ENCODE data around the gene PPIL1. TPM values are rescaled to one million over a fixed set of nuclear protein-coding genes. Genes with fewer than 3 reads are reported as not detected.

Gene PPIL1
- total RNA-seq, 2 experiments from 2014 or later, result 34.5 to 35.6 TPM

GRCh38 chr6:36837022-36837339, 37.6 kb downstream of the PPIL1 start:
- DNase-seq, result no peak
- no peaks in the 10 kb centered on the region for H3K36me3 Mint-ChIP-seq (ENCODE audit: low read depth)
- intact Hi-C loops (cut with micrococcal nuclease), result no loop called here
- peaks cover 9% of the 10 kb centered on the region for H3K4me1 Mint-ChIP-seq (ENCODE audit: low read depth)
- TF ChIP-seq CTCF (IDR thresholded peaks at IDR 0.05), result no peak
- H3K9me3 Mint-ChIP-seq, result no peaks in the 10 kb centered on the region
- no peak overlapping the region for H3K27ac Mint-ChIP-seq
- POLR2A ChIA-PET, result interaction anchor here (1.4 to 3.4 kb wide), 2 partner anchors 13 to 230 kb away, joined by 4 to 13 read pairs; no protein-coding TSS in a partner anchor
- ATAC-seq, result no peak
- H3K4me3 Mint-ChIP-seq, result no peak overlapping the region
- peaks cover 29% of the 10 kb centered on the region for H3K27me3 Mint-ChIP-seq
- CTCF ChIA-PET, result interaction anchor here (1.1 to 3.6 kb wide), 4 partner anchors 12 to 149 kb away, joined by 3 to 20 read pairs (median 4); partner anchors contain the start of gene MTCH1

- CTCF ChIA-PET, result interaction anchor here (0.8 to 3.6 kb wide), 6 partner anchors 11 to 211 kb away, joined by 3 to 20 read pairs (median 4); partner anchors contain the start of gene MTCH1
Measured at GRCh38 chr6:36836111-36837021, 38.2 kb downstream of the PPIL1 start.

GRCh38 chr6:36834576-36835341, 39.8 kb downstream of the PPIL1 start:
- DNase-seq, result no peak
- Mint-ChIP-seq H3K36me3 (ENCODE audit: low read depth) (no peaks in the 10 kb centered on the region), H3K4me1 (ENCODE audit: low read depth) (no peaks in the 10 kb centered on the region), H3K27ac (no peak overlapping the region), H3K27me3 (peaks cover 21% of the 10 kb centered on the region), H3K4me3 (no peak overlapping the region), H3K9me3 (no peaks in the 10 kb centered on the region)
- ChIA-PET CTCF (interaction anchor here (1.2 to 1.7 kb wide), 4 partner anchors 15 to 480 kb away, joined by 3 to 10 read pairs (median 4); no protein-coding TSS in a partner anchor), POLR2A (interaction anchor here (1.1 kb wide), 1 partner anchor 39 kb away, joined by 4 read pairs; no protein-coding TSS in a partner anchor)
- intact Hi-C loops (cut with micrococcal nuclease), result no loop called here
- no peak for ATAC-seq
- no peak for TF ChIP-seq CTCF (IDR thresholded peaks at IDR 0.05)

More at GRCh38 chr6:36836111-36837021, 38.2 kb downstream of the PPIL1 start:
- no peak for DNase-seq
- no peaks in the 10 kb centered on the region for H3K36me3 Mint-ChIP-seq (ENCODE audit: low read depth)
- POLR2A ChIA-PET, result interaction anchor here (1.4 to 3.4 kb wide), 2 partner anchors 14 to 229 kb away, joined by 4 to 13 read pairs; no protein-coding TSS in a partner anchor
- no peak for TF ChIP-seq CTCF (IDR thresholded peaks at IDR 0.05)
- no peak overlapping the region for H3K4me3 Mint-ChIP-seq
- peaks cover 29% of the 10 kb centered on the region for H3K27me3 Mint-ChIP-seq
- peaks cover 9% of the 10 kb centered on the region for H3K4me1 Mint-ChIP-seq (ENCODE audit: low read depth)
- no peaks in the 10 kb centered on the region for H3K9me3 Mint-ChIP-seq
- intact Hi-C loops (cut with micrococcal nuclease), result no loop called here
- no peak for ATAC-seq
- H3K27ac Mint-ChIP-seq, result no peak overlapping the region

GRCh38 chr6:36833182-36833789, 41.3 kb downstream of the PPIL1 start:
- intact Hi-C loops (cut with micrococcal nuclease), result no loop called here
- Mint-ChIP-seq H3K9me3 (no peaks in the 10 kb centered on the region), H3K4me1 (ENCODE audit: low read depth) (no peaks in the 10 kb centered on the region), H3K27me3 (peaks cover 14% of the 10 kb centered on the region), H3K4me3 (no peak overlapping the region), H3K27ac (no peak overlapping the region), H3K36me3 (ENCODE audit: low read depth) (no peaks in the 10 kb centered on the region)
- ATAC-seq (no peak), DNase-seq (no peak)
- ChIA-PET POLR2A (interaction anchor here (0.6 to 1.1 kb wide), 2 partner anchors 16 to 20 kb away, joined by 3 read pairs; no protein-coding TSS in a partner anchor), CTCF (interaction anchor here (1.2 to 1.7 kb wide), 2 partner anchors 66 to 482 kb away, joined by 3 to 10 read pairs; no protein-coding TSS in a partner anchor)
- no peak for TF ChIP-seq CTCF (IDR thresholded peaks at IDR 0.05)

All from activated CD8-positive, alpha-beta T cell treated with anti-CD3 and anti-CD28 coated beads for 36 hours (primary cell).